Endothelial cell of umbilical vein (primary cell): ENCODE measurements around the gene COX5B.

Experiments
- CTCF ChIP-seq, 2 donors: IDR thresholded peaks; 1 replicate in 1 of 2; 2 replicates in 1 of 2; pipeline ENCODE4 v1.5.1; 2011; ENCODE audit warnings: low read length in 2 of 2, mild to moderate bottlenecking in 2 of 2, moderate library complexity in 2 of 2, control low read depth in 1 of 2, inconsistent platforms in 1 of 2, low read depth in 1 of 2; ENCODE audit not compliant: insufficient read depth in 1 of 2; ENCODE audit errors: extremely low read depth in 1 of 2
- EZH2 ChIP-seq: IDR thresholded peaks from 2 replicates; pipeline ENCODE4 v1.6.1; 2012; ENCODE audit warnings: borderline replicate concordance, low read depth, mild to moderate bottlenecking, moderate library complexity, low read length, inconsistent platforms; ENCODE audit not compliant: severe bottlenecking
- GATA2 ChIP-seq: IDR thresholded peaks from 2 replicates; pipeline ENCODE4 v1.7.0; 2011; ENCODE audit warnings: low read depth, mild to moderate bottlenecking, moderate library complexity, mixed read lengths, low read length; ENCODE audit not compliant: insufficient read length, insufficient read depth
- JUN ChIP-seq: IDR thresholded peaks from 2 replicates; pipeline ENCODE4 v1.6.1; 2011; ENCODE audit warnings: borderline replicate concordance, low read depth; ENCODE audit not compliant: insufficient read length, insufficient read depth
- MAX ChIP-seq: IDR thresholded peaks from 2 replicates; pipeline ENCODE4 v1.6.1; 2011; ENCODE audit not compliant: insufficient read depth, insufficient read length
- MYC ChIP-seq: IDR thresholded peaks from one replicate; pipeline ENCODE4 v1.6.1; 2011; ENCODE audit warnings: mild to moderate bottlenecking, low read depth, low read length
- POLR2A ChIP-seq: IDR thresholded peaks from 2 replicates; pipeline ENCODE4 v1.6.1; 2012; ENCODE audit warnings: low read depth, mild to moderate bottlenecking, control low read depth, low read length
- POLR2AphosphoS5 ChIP-seq: IDR thresholded peaks from 2 replicates; pipeline ENCODE4 v1.6.1; 2012; ENCODE audit warnings: low read depth, mild to moderate bottlenecking, control low read depth, low read length, moderate library complexity; ENCODE audit not compliant: insufficient read depth

GRCh38 chr2:97693476-97693875, 47.6 kb downstream of the COX5B start:
- TF ChIP-seq CTCF (IDR thresholded peaks at IDR 0.05; ENCODE audit: extremely low read depth in 1 of 2, insufficient read depth in 1 of 2, low read depth in 1 of 2, low read length in 2 of 2) (no peak), POLR2A (no peak), GATA2 (no peak), JUN (no peak), MAX (no peak), MYC (no peak), EZH2 (no peak), POLR2AphosphoS5 (no peak)
